HG03354 (cell line): Measurements from ENCODE around the gene TBC1D19.
"Not testable (repeated sequence)": the region's sequence is repeated elsewhere in the genome, so short reads cannot be mapped to it uniquely, and the experiment has no call there.

Source experiments
- ATAC-seq: cut with Tn5 transposase; IDR thresholded peaks from one replicate; pipeline ENCODE4 v1.9.1; 2021; ENCODE audit warnings: mild to moderate bottlenecking; ENCODE audit not compliant: unreplicated experiment, poor library complexity, severe bottlenecking

The TBC1D19 gene

DNA sequence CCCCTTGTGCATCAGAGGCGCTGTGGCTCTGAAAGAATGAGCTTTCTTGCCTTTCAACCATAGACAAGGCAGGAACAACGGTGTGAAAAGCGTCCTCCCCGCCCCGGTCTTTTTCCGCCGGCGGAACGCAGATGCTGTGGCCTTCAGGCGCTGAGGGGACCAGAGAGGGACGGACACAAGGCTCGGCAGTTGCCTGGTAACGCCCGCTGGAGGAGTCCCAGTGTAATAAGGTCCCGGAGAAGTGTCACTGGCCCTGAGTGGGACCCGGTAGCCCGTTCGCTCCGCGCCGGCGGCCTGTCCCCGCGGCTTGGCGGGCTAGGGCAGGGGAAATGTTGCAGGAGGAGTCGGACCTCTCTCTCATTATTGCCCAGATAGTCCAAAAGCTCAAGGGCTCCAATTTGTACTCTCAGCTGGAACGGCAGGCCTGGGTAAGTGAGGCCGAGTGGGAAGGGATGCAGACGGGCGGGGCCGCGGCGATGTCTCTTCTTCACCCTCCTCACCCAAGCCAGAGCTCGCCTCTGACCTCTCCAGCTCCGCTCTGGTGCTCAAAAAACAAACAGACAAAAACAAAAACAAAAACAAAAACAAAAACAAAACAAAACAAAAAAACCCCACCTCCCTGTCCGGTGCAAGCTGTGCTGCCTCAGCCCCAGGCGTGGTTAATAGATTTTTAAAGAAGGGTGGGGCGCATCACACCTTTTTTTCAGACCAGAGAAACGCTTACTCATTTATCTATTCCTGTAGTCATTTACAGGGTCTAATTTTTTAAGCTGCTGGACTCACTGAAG is at the start of gene TBC1D19:
TBC1D19 (plus strand) TSS at position 220 of the 788 bp plus-strand sequence; CDS start at position 330, 110 bp downstream.
- peak; percentile 100 for ATAC-seq

GRCh38 chr4:26542991-26543390 is 40.9 kb upstream of the TBC1D19 start:
- no peak for ATAC-seq

GRCh38 chr4:26544421-26544820 is 39.5 kb upstream of the TBC1D19 start:
- no peak for ATAC-seq

- ATAC-seq, result not testable (repeated sequence)
Measured at GRCh38 chr4:26548379-26548778, 35.5 kb upstream of the TBC1D19 start.

- ATAC-seq, result no peak
Measured at GRCh38 chr4:26557164-26557563, 26.7 kb upstream of the TBC1D19 start.

DNA sequence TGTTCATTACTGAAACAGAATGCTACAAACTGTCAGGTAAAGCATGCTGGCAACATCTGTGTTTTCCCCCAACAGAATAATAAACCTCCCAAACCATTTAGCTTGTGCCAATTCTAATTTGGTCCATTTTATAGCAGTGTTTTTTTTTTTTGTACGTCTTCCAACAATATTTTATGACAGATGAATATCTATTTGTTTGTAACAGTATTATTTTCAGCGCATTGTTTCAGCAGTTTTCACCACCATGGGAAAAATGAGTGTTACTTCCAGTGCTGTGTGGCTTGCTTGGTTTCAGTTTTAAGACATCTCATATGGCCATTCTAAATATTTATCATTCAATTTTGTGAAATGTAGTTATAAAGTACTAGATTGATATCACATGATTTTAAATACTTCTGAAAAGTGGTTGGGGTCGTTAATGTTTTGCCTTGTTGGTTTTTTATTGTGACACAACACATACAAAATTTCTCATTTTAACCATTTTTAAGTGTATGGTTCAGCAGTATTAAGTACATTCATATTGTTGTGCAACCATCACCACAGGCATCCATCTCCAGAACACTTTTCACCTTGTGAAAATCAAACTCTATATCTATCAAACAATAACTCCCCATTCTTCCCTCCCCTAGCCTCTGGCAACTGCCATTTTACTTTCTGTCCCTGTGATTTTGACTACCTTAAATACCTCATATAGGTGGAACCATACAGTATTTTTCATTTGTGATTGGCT is 25.6 kb upstream of the TBC1D19 start:
- no peak for ATAC-seq

DNA sequence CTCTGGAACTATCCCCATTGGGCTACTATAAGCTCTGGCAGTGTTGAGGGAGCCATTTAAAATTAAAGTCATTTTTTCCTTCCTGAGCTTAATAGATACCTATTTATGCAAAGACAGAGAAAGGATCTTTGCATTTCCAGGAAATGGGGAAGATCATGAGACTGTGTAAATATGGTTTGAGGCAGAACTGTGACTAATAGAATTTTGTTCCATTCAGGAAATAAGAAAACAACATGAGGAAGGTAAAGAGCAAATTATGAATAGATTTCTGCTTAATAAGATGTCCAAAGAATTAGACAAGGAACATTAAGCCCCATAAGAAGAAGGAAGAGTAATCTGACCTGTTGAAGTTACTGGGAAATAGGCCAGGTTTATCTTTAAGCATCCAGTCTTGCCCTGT is 17.8 kb upstream of the TBC1D19 start:
- ATAC-seq, result no peak

DNA sequence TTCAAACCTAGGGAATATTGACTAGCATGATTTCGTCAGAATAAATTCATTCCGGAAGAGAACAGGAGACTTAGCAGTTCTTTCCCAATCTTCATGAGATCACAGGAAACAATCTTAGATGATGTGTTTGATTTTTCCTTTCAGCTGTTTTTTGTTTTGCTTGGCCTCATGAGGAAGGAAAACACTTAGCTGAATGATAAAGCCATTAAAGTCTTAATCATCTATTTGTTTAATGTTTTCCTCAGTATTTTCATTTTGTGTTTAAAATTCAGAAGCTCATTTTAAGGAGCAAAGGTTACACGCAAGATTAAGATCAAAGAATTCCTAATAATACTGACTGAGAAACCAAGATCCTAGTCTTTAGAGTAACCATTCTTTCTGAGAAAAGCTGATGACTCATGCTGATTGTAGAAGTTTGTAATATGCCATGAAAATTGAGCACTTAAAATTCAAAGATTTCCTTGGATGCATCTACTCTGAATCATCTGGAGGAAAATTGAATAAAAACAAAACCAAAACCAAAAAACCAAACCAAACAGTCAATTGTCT is 15.4 kb upstream of the TBC1D19 start:
- ATAC-seq, result no peak

GRCh38 chr4:26570596-26570995 is 13.3 kb upstream of the TBC1D19 start:
- ATAC-seq, result no peak

- ATAC-seq, result no peak
Measured at GRCh38 chr4:26573389-26573794, 10.5 kb upstream of the TBC1D19 start.

DNA sequence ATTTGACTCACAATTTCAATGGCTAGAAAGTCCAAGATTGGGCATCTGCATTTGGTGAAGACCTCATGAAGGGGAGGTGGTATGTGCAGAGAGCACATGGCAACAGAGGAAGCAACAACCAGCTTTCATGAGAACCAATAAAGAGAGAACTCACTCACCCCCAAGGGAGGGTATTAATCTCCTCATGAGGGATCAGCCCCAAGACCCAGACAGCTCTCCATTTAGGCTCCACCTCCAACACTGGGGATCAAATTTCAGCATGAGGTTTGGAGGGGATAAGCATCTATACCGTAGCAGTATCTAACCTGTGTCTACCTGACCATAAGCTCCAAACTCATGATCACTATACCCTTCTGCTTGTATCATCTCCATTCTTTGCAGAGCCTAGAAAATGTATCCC is 9.3 kb upstream of the TBC1D19 start:
- no peak for ATAC-seq

GRCh38 chr4:26576231-26576739 is 7.6 kb upstream of the TBC1D19 start:
- no peak for ATAC-seq

DNA sequence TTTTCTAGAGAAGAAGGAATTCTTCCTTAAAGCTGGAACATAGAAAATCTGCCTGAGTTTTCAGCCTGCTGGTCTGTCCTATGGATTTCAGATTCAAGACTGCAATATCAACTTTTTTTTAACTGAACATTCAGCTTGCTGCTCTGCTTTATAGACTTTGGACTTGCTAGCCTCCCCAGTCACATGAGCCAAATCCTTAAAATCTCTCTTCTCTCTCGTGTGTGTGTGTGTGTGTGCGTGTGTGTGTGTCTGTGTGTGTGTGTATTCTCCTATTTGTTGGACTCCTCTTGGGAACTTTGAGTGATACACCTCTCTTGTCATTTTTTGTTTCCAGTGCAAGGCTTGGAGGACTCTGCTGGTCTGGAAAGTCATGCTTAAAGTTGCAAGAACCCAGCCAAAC is 6.8 kb upstream of the TBC1D19 start:
- ATAC-seq, result no peak

DNA sequence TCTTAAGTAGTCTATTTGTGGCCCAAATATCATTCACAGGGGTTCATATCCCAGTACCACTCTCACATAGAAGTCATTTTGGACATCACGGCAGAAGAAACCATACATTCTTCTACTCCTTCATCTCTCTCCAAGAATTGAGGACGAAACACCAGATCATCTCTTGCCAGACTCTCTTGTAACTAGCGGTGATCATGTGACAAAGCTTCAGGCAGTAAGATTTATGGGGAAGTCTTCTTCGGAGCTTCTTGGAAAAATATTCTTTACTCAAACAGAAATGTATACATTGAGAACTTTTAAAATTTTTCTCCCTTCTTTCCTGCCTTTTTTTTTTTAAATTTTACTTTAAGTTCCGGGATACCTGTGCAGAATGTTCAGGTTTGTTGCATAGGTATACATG is 4.7 kb upstream of the TBC1D19 start:
- no peak for ATAC-seq

DNA sequence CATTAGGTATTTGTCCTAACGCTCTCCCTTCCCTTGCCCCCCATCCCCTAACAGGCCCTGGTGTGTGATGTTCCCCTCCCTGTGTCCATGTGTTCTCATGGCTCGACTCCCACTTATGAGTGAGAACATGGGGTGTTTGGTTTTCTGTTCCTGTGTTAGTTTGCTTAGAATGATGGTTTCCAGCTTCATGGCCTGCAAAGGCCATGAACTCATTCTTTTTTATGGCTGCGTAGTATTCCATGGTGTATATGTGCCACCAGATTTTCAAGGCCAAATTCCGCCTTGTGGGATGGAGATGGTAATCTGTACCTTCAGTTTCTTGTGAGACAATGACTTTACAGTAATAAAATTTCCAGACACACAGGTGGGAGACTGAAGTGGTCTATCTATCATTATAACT is 2.5 kb upstream of the TBC1D19 start:
- ATAC-seq, result not testable (repeated sequence)

DNA sequence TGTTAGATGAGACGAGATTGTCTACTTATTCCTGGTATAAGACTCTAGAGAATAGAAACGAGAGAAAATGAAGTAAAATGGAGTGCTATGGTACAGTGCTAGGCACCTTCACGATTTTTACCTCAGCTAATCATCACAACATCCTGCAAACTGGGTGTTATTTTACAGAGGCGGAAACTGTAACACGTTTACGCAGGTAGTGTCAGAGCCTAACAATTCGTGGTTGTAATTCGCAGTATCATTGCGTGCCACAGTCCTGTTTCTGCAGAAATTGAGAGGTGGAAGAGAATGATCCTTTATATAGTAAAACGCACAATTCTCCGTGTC is 383 bp upstream of the TBC1D19 start:
- ATAC-seq, result peak; percentile 60

DNA sequence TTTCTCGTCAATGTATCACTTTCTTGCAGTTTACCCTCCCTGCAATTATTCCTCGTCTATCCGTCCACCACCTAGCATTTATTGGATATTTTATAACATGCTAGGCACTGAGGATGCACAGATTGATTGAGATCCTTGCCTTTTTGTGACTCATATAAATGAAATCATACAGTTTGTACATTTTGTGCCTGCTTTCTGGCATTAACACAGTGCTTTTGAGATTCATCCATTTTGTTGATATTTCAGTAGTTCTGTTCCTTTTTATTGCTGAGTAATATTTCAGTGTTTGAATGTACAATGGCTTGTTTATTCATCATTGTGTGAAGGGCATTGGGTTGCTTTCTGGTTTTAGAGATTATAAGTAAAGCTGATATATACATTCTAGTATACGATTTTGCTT is 841 bp downstream of the TBC1D19 start:
- ATAC-seq, result no peak

- ATAC-seq, result no peak
Measured at GRCh38 chr4:26589705-26590104, 5.8 kb downstream of the TBC1D19 start.

- ATAC-seq, result no peak
Measured at GRCh38 chr4:26590639-26591038, 6.8 kb downstream of the TBC1D19 start.

- ATAC-seq, result not testable (repeated sequence)
Measured at GRCh38 chr4:26593557-26593956, 9.7 kb downstream of the TBC1D19 start.

DNA sequence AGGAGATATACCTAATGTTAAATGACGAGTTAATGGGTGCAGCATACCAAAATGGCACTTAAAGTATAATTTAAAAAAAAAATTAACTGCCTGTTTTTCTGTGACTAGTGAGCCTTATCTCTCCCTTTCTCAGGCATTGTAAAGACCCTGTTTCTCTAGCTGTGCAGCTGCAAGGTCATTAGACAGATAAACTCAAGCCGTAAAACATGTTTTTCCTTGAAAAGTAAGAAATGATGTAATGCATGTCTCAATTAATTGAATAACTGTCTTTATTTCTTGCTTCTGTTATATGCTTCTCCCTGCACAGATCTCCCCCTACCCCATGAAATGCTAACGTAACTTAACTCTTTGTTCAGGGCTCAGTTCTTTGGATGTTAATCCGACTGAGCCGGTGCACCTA is 10.5 kb downstream of the TBC1D19 start:
- ATAC-seq, result no peak
